ENCODE measurements around the gene REN.

The REN gene

GRCh38 chr1:204166219-204166618 lies at the start of gene REN:
Gene REN, minus strand, starts transcription at chr1:204166337. Its CDS starts 44 bp downstream, at chr1:204166293.
- no peak for FAIRE-seq

GRCh38 chr1:204213668-204214662 lies 47.8 kb upstream of the REN start, which contains the start of gene GOLT1A:
Gene GOLT1A, minus strand, starts transcription at chr1:204213988. Its CDS starts 82 bp downstream, at chr1:204213906.
- FAIRE-seq, result no peak

- no peak for FAIRE-seq
Measured at GRCh38 chr1:204212715-204213114, 46.6 kb upstream of the REN start.

- FAIRE-seq, result no peak
Measured at GRCh38 chr1:204211046-204211445, 44.9 kb upstream of the REN start.

DNA sequence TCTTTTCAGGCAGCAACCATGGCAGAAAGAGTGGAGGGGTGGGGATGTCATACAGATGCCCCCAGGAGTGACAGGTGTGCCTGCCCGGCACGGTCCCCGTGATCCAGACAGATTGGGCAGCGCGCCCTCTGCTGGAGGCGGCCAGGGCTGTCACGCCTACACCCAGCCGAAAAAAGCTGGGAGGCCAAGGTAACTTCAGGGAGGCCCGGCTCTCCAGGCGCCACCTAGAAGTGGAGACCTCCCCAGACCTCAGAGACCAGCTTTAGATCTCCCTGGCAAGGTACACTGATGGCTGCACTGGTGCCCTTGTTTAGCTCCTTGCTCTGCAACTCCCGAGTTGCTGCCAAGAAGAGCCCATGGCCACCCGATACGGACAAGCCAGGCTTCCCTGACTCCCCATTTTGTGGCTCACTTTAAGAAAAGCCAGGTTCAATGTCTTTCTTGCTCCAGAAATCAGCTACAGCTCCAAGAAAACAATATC lies 41.0 kb upstream of the REN start:
- FAIRE-seq, result no peak

DNA sequence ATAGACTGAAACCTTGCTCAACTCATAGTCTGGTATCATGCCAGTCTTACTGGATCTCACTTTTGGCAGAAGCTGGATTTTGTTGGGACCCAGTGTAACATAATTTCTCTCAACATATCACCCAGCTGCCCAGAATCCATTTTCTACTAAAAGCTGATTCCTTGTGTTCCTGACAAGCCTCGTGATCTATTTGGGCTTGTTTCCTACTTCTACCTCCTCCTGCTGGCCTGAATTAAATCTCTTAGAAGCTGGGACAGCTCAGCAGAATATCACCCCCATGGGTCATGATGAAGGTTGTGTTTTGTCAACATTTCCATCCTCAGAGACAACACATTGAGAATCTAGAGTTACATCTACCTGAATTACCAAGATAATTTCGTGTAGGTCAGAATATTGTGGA lies 40.0 kb upstream of the REN start:
- FAIRE-seq, result no peak

DNA sequence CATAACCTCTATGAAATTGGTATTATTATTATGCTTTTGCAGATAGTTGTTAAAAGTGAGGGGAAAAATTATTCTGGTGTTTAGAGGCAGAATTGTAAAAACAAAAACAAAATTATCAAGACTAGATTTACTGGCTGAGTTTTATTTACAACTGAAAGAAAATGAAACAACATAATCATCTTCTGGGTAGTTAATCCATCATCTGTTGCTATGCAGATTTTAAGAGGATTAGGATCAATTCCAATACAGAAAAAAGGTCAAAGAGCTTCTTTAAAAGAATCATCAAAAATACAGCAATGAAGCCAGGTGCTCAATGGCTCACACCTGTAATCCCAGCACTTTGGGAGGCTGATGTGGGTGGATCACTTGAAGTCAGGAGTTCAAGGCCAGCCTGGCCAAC lies 39.3 kb upstream of the REN start:
- FAIRE-seq, result no peak

DNA sequence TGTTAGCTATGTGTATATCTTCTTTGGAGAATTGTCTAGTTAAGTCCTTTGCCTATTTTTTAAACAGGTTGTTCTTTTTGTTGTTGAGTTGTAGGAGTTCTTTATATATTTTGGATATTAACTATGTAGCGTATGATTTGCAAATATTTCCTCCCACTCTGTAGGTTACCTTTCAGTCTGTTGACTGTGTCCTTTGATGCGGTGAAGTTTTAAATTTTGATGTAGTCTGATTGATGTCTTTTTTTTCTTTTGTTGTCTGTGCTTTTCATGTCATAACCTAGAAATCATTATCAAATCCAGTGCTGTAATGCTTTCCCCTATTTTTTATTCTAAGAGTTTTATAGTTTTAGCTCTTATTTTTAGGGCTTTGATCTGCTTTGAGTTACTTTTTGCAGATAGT lies 38.8 kb upstream of the REN start:
- no peak for FAIRE-seq

DNA sequence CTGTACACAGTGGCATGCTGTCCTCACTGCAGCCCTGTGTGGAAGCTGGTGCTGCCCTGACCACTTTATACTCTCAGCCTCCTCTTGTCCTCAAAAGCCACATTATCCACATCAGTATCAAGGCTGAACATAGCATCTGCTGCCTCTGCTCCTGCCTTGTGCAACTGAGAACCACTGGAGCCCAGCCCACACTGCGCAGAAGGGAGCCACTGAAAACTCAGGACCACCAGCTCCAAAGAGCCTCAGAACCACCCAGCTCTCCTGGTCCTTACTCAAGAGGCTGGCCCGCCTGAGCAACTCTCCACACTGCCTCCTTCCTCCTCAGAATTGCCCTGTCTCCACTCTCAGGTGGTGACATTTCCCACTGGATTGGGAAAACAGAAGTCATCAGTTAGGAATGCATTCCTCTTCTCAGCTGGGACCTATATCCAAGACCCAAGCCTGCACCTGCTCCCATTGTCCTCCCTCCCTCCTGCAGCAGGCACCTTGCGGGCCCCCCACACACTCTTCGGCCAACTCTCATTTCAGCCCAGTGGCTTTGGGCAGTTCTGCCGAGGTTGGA lies 37.1 kb upstream of the REN start:
- no peak for FAIRE-seq

DNA sequence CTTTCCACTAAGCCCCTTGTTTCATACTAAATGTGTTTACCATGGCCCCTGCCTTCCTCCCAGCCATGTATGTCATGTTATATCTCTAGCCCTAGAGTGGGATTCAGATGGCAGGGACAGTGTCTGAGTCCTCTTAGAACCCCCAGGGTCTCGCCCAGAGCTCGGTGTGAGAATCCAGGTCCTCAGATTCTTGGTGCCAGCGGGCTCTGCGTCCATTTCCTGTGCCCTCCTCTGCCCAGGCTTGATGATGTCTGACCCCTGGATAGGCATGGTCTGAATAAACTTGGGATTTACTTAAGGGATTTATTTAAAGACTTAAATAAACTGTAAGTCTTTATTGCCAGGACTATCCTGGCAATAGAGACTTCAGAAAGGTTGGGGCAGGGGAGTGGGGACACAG lies 36.3 kb upstream of the REN start:
- FAIRE-seq, result no peak

DNA sequence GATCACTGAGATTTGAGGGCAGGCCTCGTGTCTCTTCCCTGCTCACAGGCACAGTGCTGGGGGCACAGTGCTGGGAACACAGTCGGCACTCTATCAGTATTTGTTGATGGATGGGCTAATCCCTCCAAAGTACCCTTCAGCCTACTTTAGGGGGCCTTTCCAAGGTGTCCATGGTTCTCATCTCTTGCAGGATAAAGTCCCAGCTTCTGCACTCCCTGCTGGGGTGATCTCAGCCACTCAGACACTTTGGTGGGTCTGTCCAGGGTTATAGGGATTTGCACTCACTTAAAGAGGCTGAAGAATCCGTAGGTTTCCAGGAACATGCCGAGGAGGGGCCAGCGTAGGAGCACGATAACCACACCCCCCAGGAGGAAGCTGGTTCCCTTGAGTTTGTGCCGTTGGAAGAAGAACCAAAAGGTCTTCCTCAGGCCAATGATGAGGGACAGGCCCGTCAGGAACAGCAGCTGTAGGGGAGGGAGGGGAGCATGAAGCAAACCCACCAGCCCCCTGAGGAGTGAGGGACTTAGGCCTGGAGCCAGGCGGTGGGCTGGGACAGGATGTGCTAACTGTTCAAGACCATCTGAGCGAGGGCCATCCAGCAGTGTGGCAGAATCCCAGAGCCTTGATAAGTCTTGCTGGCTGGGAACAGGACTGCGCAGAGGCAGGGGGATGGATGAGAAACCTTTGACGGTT lies 35.4 kb upstream of the REN start:
- FAIRE-seq, result no peak

- no peak for FAIRE-seq
Measured at GRCh38 chr1:204199579-204199978, 33.4 kb upstream of the REN start.

DNA sequence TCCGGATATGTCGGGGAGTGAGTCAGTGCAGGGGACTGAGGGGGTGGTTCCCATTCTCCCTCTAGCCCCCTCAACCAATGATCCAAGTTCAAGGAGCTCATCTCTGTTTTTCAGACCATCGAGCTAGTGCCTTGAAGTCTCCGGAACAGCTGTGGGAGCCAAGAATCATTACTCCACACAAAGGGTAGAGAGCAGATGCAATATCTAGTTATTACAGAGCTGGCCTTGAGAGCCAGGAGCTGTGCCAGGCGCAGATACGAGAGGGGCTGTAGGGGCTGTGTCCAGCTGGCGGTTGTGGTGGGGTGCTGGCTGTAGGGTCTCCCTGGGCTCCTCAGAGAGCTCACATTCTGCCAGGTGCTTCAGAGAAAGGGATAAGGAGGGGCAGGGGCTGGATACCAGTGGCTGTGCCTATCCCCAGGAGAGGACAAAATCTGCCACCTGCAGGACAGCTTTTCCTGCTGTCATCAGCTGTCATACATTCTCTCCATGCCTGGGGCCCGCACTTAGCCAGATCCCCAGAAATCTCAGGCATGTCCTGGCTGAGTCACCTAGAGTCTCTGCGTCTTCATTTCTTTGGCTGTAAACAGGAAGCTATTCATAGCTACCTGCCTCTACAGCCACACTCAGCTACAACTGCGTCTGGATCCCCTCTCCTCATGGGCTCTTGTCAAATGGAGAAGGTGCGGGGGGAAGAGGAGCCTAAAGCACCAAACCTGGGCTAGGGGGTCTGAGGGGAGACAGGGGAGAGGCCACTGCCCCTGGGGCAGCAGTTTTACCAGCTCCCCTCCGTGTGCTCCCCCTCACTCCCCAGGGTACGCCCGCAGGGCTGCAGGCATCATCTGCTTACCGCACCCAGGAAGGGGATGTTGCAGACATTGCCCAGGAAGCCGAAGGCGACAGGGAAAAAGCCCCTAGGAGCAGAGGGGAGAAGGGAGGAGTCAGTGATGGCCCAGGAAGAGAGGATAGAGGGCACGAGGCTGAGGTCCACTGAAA lies 32.5 kb upstream of the REN start:
- FAIRE-seq, result no peak

GRCh38 chr1:204197068-204197467 lies 30.9 kb upstream of the REN start:
- FAIRE-seq, result no peak

DNA sequence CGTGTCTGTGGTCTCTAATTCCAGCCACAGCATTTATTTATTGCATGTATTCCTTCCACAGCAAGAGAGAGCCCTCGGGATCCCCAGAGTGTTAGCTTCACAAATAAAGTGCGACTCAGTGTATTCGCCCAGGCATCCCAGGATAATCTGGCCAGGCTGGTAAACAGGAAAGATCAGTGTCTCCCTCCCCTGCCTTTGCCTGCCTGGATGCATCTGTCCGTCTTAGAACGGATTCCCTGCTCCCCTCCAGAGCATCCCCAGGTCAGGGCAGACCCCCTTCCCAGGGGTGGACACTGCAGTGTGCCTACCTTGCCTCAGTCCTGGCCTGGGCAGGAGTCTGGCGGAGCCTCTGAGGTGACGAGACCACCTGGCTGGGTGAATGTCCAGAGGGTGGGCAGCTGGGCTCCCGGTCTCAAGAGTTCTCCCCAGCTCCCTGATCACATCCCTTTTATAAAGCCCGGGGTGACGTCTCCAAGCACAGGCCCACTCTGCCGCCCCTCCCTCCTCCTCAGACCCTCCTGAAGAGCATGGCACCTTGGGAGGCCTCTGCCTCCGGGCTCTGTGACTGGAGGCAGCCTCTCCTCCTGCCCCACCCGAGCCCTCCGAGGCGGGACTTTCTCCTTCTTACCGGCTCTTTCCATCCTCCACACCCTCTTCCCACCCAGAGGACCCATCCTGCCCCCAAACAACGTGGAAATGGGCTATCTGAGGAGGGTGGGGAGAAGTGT lies 30.1 kb upstream of the REN start, which contains the start of gene KISS1:
Gene KISS1 (minus strand): TSS at position 424 of the 728 bp plus-strand sequence. CDS start 3,615 bp downstream, outside the sequence.
- FAIRE-seq, result no peak

- FAIRE-seq, result no peak
Measured at GRCh38 chr1:204194771-204195170, 28.6 kb upstream of the REN start.

GRCh38 chr1:204194080-204194479 lies 27.9 kb upstream of the REN start:
- FAIRE-seq, result no peak

- no peak for FAIRE-seq
Measured at GRCh38 chr1:204192589-204193352, 26.6 kb upstream of the REN start.

- FAIRE-seq, result no peak
Measured at GRCh38 chr1:204192046-204192445, 25.9 kb upstream of the REN start.

GRCh38 chr1:204191456-204191855 lies 25.3 kb upstream of the REN start:
- no peak for FAIRE-seq

All from islet of Langerhans (tissue), 1 donor.